GM12875 (cell line): ENCODE measurements around the gene RGL1.

Experiments used
- H3K4me3 ChIP-seq: one replicate; pipeline ENCODE4 v1.5.1; 2011; ENCODE audit warnings: low read depth, low read length, control low read depth
- TF ChIP-seq, protein P1 (sequence below): IDR thresholded peaks from 2 replicates; pipeline ENCODE4 v1.5.1; 2011; ENCODE audit warnings: low read depth, mild to moderate bottlenecking, control low read depth, inconsistent platforms, low read length, moderate library complexity, borderline replicate concordance; ENCODE audit not compliant: insufficient read depth

The RGL1 gene

DNA sequence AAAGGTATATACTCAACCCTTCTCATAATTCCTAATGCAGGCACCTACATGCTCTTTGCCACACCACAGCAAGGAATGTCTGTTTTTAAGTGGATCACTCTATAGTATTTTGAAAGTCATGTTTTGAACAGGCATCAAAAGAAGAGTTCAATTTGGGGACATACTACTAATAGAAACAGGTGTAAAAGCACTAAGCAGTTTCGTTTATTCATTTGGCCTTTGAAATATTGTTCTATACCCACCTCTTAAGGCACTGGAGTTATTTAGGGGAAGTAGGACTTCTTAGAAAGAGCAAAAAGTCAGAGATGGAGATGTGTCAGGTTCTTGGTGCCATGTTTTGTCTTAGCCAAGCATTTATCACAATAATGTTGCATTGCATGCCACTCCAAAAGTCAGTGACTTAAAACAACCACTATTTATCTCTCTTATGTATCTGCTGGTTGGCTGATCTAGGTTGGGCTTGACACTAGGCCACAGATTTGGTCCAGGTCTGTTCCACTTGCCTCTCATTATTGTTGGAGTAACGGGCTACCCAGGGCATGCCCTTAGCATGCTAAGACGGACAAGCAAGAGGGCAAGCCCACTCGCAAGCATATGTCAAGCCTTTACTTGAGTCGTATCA is 107.5 kb downstream of the RGL1 start:
- TF ChIP-seq, protein P1, sequence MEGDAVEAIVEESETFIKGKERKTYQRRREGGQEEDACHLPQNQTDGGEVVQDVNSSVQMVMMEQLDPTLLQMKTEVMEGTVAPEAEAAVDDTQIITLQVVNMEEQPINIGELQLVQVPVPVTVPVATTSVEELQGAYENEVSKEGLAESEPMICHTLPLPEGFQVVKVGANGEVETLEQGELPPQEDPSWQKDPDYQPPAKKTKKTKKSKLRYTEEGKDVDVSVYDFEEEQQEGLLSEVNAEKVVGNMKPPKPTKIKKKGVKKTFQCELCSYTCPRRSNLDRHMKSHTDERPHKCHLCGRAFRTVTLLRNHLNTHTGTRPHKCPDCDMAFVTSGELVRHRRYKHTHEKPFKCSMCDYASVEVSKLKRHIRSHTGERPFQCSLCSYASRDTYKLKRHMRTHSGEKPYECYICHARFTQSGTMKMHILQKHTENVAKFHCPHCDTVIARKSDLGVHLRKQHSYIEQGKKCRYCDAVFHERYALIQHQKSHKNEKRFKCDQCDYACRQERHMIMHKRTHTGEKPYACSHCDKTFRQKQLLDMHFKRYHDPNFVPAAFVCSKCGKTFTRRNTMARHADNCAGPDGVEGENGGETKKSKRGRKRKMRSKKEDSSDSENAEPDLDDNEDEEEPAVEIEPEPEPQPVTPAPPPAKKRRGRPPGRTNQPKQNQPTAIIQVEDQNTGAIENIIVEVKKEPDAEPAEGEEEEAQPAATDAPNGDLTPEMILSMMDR, result no peak
- H3K4me3 ChIP-seq, result no peak overlapping the region

DNA sequence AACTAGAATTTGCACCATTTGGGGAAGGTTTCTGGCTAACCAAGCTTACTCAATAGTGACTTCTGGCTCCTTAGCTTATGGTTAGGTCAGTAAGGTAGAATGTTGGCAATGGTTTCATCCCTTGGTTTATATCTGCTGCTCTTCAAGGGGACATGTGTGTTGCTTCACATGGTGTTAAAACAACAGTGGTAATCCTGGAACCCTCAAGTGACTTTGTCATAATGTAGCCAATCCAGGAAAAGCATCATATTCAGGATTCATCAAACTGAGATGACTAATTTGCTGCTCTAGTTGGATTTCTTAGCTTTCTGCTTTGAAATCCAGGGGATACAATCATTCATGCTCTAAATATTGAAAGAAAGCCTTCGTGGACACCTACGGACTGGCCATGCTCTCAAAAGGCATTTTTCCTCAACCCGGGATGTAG is 108.7 kb downstream of the RGL1 start:
- TF ChIP-seq, protein P1, result no peak
- no peak overlapping the region for H3K4me3 ChIP-seq

DNA sequence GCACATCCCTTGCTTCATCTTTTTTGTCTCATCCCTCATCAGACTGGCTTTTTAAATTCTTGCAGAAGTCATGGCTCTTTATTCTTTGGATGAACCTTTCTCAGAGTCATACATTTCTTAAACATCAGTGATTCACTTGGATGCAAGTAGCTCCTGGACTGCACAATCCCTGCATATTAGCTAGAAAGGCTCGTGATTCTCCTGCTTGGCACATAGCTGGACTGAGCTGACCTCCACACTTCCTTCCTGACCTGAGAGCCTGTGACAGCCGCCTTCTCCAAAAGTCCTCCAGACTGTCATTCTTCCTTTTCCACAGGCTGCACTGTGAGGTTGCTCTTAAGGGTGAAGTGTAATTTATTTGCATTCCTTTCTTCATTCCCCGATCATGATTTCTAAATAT is 109.4 kb downstream of the RGL1 start:
- H3K4me3 ChIP-seq, result no peak overlapping the region
- TF ChIP-seq, protein P1, result no peak

DNA sequence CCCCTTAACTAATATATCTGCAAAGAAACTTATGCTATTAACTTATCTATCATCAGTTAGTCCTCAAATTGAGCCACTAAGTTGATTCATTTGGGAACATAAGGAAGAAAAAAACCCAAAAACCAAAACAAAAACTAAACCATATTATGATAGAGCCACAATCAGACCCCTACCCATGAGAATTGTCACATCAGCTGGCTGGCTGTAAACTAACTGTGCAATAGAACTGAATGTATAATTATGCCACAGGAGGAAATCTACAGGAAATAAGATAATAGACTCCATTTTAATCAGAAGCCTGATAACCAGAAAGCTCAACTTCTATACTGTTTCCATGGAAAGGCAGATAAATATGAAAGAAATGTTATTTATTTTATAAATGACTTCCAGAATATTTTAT is 110.0 kb downstream of the RGL1 start:
- TF ChIP-seq, protein P1, result no peak
- no peak overlapping the region for H3K4me3 ChIP-seq

DNA sequence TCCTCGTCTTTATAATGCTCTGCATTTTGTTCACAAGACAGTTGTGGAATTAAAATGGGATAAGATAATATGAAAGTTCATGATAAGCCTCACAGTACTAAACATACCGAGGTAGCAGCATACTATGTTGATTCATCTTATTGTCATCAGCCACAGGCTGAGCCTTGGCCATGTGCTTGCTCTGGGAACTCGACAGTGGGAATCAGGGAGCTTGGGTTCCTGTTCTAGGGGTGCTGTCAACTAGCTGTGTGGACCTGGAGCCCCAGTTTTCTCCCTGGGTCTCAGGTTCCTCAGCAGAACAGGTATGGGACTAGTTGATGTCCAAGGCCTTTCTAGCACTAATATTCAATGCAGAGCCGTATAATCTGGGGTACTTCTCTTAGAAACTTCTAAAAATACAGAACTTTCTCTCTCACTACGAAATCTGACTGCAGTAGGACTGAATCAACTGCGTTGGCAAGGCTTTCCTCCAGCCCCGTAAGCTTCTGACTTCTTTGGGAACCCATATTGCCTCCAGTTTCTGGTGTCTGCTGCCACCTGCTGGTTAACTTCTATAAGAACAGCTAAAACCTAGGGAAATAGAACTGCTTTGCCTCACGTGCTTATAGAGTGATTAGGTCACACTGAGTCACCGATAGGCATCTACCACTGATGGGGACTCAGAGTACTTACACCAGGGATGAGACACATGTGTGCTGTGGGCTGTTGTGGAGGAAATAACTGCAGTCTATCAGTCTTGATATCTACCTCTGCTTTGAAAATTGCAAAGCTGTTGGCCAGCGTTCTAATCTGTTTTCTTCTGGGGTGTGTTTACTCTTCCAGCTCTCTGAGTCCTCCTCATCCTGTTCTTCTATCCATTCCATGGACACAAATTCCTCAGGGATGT is 110.9 kb downstream of the RGL1 start:
- H3K4me3 ChIP-seq, result no peak overlapping the region

DNA sequence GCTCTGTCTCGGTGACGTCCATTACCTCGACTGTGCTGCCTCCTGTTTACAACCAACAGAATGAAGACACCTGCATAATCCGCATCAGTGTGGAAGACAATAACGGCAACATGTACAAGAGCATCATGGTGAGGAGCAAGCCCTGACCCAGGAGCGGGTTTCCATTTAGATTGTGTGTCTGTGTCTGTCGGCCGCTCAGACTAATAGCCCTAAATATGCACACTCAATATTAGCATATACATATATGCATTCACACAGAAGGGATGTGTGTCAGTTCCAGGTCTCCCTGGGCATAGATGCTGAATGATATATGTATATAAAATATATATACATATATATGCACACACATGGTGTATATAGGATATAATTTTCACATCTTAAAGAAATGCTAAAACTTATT is 111.7 kb downstream of the RGL1 start:
- no peak overlapping the region for H3K4me3 ChIP-seq
- TF ChIP-seq, protein P1, result no peak

More for the DNA sequence above, 110.9 kb downstream of the RGL1 start:
- TF ChIP-seq, protein P1, result peak; percentile 54; the same call in 1 of the 2 replicates
